Type B pancreatic cell (in vitro differentiated cells): Measurements from ENCODE around the gene ASB10. TPM values are rescaled to one million over a fixed set of nuclear protein-coding genes. Genes with fewer than 3 reads are reported as not detected.

Experiments used
- DNase-seq: peaks from one replicate; pipeline ENCODE4 v3.0.0; 2021; ENCODE audit warnings: mixed read lengths; ENCODE audit not compliant: unreplicated experiment; ENCODE audit errors: extremely low spot score
- H3K27ac Mint-ChIP-seq: 2 replicates; pipeline ENCODE4 v1.8.0; 2021; ENCODE audit warnings: mild to moderate bottlenecking, mixed read lengths
- H3K27me3 Mint-ChIP-seq: 2 replicates; pipeline ENCODE4 v1.8.0; 2021; ENCODE audit warnings: mixed read lengths
- H3K36me3 Mint-ChIP-seq: 2 replicates; pipeline ENCODE4 v1.8.0; 2021; ENCODE audit warnings: mixed read lengths
- H3K4me1 Mint-ChIP-seq: one replicate; pipeline ENCODE4 v1.8.0; 2021; ENCODE audit warnings: mixed read lengths; ENCODE audit not compliant: unreplicated experiment
- H3K4me3 Mint-ChIP-seq: 2 replicates; pipeline ENCODE4 v1.8.0; 2021; ENCODE audit warnings: mild to moderate bottlenecking, mixed read lengths
- H3K9me3 Mint-ChIP-seq: 2 replicates; pipeline ENCODE4 v1.8.0; 2021; ENCODE audit warnings: mixed read lengths
- total RNA-seq: library from RNA; stranded (reverse); gene quantifications from 2 replicates; pipeline ENCODE4 v1.2.1, GENCODE V29; 2021; ENCODE audit warnings: low replicate concordance
- TF ChIP-seq, protein P1 (sequence below): fragments of 200-600 bp; sonication (generic); conservative IDR thresholded peaks from 2 replicates; pipeline ENCODE4 v1.5.0; 2021; ENCODE audit warnings: antibody characterized with exemption, mild to moderate bottlenecking

ASB10 gene
- total RNA-seq, 1 donor from 2014 or later = not detected

- H3K27me3 Mint-ChIP-seq = peaks cover 13% of the 10 kb centered on the region
- H3K27ac Mint-ChIP-seq = no peak overlapping the region
- peaks cover 12% of the 10 kb centered on the region for H3K36me3 Mint-ChIP-seq
- no peak for DNase-seq
- no peaks in the 10 kb centered on the region for H3K9me3 Mint-ChIP-seq
- H3K4me1 Mint-ChIP-seq = peaks cover 16% of the 10 kb centered on the region
- H3K4me3 Mint-ChIP-seq = no peak overlapping the region
- TF ChIP-seq, protein P1, sequence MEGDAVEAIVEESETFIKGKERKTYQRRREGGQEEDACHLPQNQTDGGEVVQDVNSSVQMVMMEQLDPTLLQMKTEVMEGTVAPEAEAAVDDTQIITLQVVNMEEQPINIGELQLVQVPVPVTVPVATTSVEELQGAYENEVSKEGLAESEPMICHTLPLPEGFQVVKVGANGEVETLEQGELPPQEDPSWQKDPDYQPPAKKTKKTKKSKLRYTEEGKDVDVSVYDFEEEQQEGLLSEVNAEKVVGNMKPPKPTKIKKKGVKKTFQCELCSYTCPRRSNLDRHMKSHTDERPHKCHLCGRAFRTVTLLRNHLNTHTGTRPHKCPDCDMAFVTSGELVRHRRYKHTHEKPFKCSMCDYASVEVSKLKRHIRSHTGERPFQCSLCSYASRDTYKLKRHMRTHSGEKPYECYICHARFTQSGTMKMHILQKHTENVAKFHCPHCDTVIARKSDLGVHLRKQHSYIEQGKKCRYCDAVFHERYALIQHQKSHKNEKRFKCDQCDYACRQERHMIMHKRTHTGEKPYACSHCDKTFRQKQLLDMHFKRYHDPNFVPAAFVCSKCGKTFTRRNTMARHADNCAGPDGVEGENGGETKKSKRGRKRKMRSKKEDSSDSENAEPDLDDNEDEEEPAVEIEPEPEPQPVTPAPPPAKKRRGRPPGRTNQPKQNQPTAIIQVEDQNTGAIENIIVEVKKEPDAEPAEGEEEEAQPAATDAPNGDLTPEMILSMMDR = no peak
These were observed 40.3 kb downstream of the ASB10 start for GRCh38 chr7:151146761-151147160.

DNA sequence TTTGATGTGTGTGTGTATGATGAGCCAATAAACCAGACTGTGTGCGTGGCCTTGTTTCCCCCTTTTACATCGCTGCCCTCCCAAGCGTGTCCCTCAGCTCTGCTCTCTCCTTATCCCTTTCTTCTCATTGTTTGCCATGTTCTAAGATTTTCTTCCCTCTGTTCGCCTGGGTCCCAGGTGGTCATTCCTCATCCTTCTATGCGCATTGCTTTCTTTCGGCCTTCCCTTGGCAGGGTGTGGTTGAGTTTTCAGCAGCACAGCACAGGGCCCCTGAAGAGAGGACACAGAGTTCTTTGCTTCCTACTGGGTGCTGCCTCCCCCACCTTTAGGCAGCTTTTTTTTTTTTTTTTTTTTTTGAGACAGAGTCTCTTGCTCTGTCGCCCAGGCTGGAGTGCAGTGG is 42.7 kb downstream of the ASB10 start:
- H3K4me3 Mint-ChIP-seq = no peak overlapping the region
- H3K27me3 Mint-ChIP-seq = peaks cover 13% of the 10 kb centered on the region
- no peak for DNase-seq
- H3K36me3 Mint-ChIP-seq = peaks cover 22% of the 10 kb centered on the region
- TF ChIP-seq, protein P1 = no peak
- H3K4me1 Mint-ChIP-seq = peaks cover 22% of the 10 kb centered on the region
- H3K27ac Mint-ChIP-seq = no peak overlapping the region
- H3K9me3 Mint-ChIP-seq = no peaks in the 10 kb centered on the region

- Mint-ChIP-seq H3K36me3 (peaks cover 22% of the 10 kb centered on the region), H3K27me3 (peaks cover 7% of the 10 kb centered on the region), H3K4me3 (no peak overlapping the region), H3K9me3 (no peaks in the 10 kb centered on the region), H3K4me1 (peaks cover 24% of the 10 kb centered on the region), H3K27ac (no peak overlapping the region)
- no peak for DNase-seq
- TF ChIP-seq, protein P1 = no peak
These were observed 43.6 kb downstream of the ASB10 start for GRCh38 chr7:151143261-151144015.

- Mint-ChIP-seq H3K27me3 (peaks cover 2% of the 10 kb centered on the region), H3K4me3 (no peak overlapping the region), H3K36me3 (peaks cover 22% of the 10 kb centered on the region), H3K4me1 (peaks cover 24% of the 10 kb centered on the region), H3K9me3 (no peaks in the 10 kb centered on the region), H3K27ac (no peak overlapping the region)
- TF ChIP-seq, protein P1 = no peak
- no peak for DNase-seq
These were observed 44.4 kb downstream of the ASB10 start for GRCh38 chr7:151142686-151143040.

- peak overlapping the region; percentile 16 for H3K27ac Mint-ChIP-seq
- peaks cover 22% of the 10 kb centered on the region for H3K36me3 Mint-ChIP-seq
- DNase-seq = no peak
- TF ChIP-seq, protein P1 = no peak
- H3K4me1 Mint-ChIP-seq = peaks cover 22% of the 10 kb centered on the region
- H3K4me3 Mint-ChIP-seq = no peak overlapping the region
- H3K9me3 Mint-ChIP-seq = no peaks in the 10 kb centered on the region
- no peaks in the 10 kb centered on the region for H3K27me3 Mint-ChIP-seq
These were observed 45.0 kb downstream of the ASB10 start for GRCh38 chr7:151141855-151142685.
